ENCODE data around the gene GSKIP. TPM values are rescaled to one million over a fixed set of nuclear protein-coding genes. Genes with fewer than 3 reads are reported as not detected.

GSKIP gene
- total RNA-seq, 1 donor from 2014 or later = 73.2 TPM

GRCh38 chr14:96383445-96383844 is 20.1 kb downstream of the GSKIP start:
- no peaks in the 10 kb centered on the region for H3K27me3 ChIP-seq
- Mint-ChIP-seq H3K36me3 (peaks cover 8% of the 10 kb centered on the region), H3K27ac (no peak overlapping the region), H3K27me3 (ENCODE audit: insufficient read depth, low read depth) (no peaks in the 10 kb centered on the region), H3K4me3 (no peak overlapping the region), H3K9me3 (no peaks in the 10 kb centered on the region), H3K4me1 (no peaks in the 10 kb centered on the region)
- H3K4me2 ChIP-seq = no peak overlapping the region
- peaks cover 19% of the 10 kb centered on the region for H3K79me2 ChIP-seq (ENCODE audit: low read depth)
- H3K36me3 ChIP-seq = peaks cover 10% of the 10 kb centered on the region
- H3K4me1 ChIP-seq = no peaks in the 10 kb centered on the region
- peaks cover 10% of the 10 kb centered on the region for H4K20me1 ChIP-seq (ENCODE audit: low read depth)
- DNase-seq (ENCODE audit: low spot score) = no peak
- TF ChIP-seq EZH2 (IDR thresholded peaks at IDR 0.05) (no peak), CTCF (IDR thresholded peaks at IDR 0.05) (no peak), EZH2phosphoT487 (IDR thresholded peaks at IDR 0.05) (no peak)
- no peak overlapping the region for H3K9ac ChIP-seq
- H3K9me3 ChIP-seq (ENCODE audit: low read depth) = no peaks in the 10 kb centered on the region
- no peak overlapping the region for H3K27ac ChIP-seq
- no peak overlapping the region for H3K4me3 ChIP-seq
- peaks cover 2% of the 10 kb centered on the region for H3F3A ChIP-seq (ENCODE audit: low read depth)
- no peak overlapping the region for H2AFZ ChIP-seq (replicated peaks)

GRCh38 chr14:96384053-96384452 is 20.7 kb downstream of the GSKIP start:
- Histone ChIP-seq H3K9ac (no peak overlapping the region), H4K20me1 (ENCODE audit: low read depth) (peaks cover 5% of the 10 kb centered on the region), H3K36me3 (peaks cover 10% of the 10 kb centered on the region), H3K4me3 (no peak overlapping the region), H3K9me3 (ENCODE audit: low read depth) (no peaks in the 10 kb centered on the region), H3K79me2 (ENCODE audit: low read depth) (peaks cover 19% of the 10 kb centered on the region), H3K4me1 (no peaks in the 10 kb centered on the region), H3F3A (ENCODE audit: low read depth) (peaks cover 2% of the 10 kb centered on the region), H3K27ac (no peak overlapping the region), H2AFZ (replicated peaks) (no peak overlapping the region), H3K27me3 (peaks cover under 1% of the 10 kb centered on the region), H3K4me2 (no peak overlapping the region)
- H3K27me3 Mint-ChIP-seq (ENCODE audit: insufficient read depth, low read depth) = no peaks in the 10 kb centered on the region
- H3K27ac Mint-ChIP-seq = no peak overlapping the region
- no peak overlapping the region for H3K4me3 Mint-ChIP-seq
- DNase-seq (ENCODE audit: low spot score) = no peak
- no peaks in the 10 kb centered on the region for H3K9me3 Mint-ChIP-seq
- TF ChIP-seq CTCF (IDR thresholded peaks at IDR 0.05) = no peak
- no peak for TF ChIP-seq EZH2 (IDR thresholded peaks at IDR 0.05)
- H3K4me1 Mint-ChIP-seq = no peaks in the 10 kb centered on the region
- peaks cover 8% of the 10 kb centered on the region for H3K36me3 Mint-ChIP-seq

- H3K27ac ChIP-seq = no peak overlapping the region
These were observed 21.4 kb downstream of the GSKIP start for GRCh38 chr14:96384740-96385139.

More at GRCh38 chr14:96384740-96385139, 21.4 kb downstream of the GSKIP start:
- no peaks in the 10 kb centered on the region for H4K20me1 ChIP-seq (ENCODE audit: low read depth)
- H3K4me2 ChIP-seq = no peak overlapping the region
- Mint-ChIP-seq H3K4me1 (no peaks in the 10 kb centered on the region), H3K4me3 (no peak overlapping the region), H3K36me3 (peaks cover 8% of the 10 kb centered on the region), H3K27me3 (ENCODE audit: insufficient read depth, low read depth) (no peaks in the 10 kb centered on the region), H3K9me3 (no peaks in the 10 kb centered on the region), H3K27ac (no peak overlapping the region)
- H2AFZ ChIP-seq (replicated peaks) = no peak overlapping the region
- H3K36me3 ChIP-seq = peaks cover 10% of the 10 kb centered on the region
- no peak overlapping the region for H3K9ac ChIP-seq
- no peaks in the 10 kb centered on the region for H3K4me1 ChIP-seq
- TF ChIP-seq CTCF (IDR thresholded peaks at IDR 0.05) = no peak
- TF ChIP-seq EZH2 (IDR thresholded peaks at IDR 0.05) = no peak
- no peak for TF ChIP-seq EZH2phosphoT487 (IDR thresholded peaks at IDR 0.05)
- peaks cover 12% of the 10 kb centered on the region for H3K79me2 ChIP-seq (ENCODE audit: low read depth)
- peaks cover 2% of the 10 kb centered on the region for H3F3A ChIP-seq (ENCODE audit: low read depth)
- no peak overlapping the region for H3K4me3 ChIP-seq
- H3K27me3 ChIP-seq = peaks cover 7% of the 10 kb centered on the region
- no peak for DNase-seq (ENCODE audit: low spot score)
- H3K9me3 ChIP-seq (ENCODE audit: low read depth) = no peaks in the 10 kb centered on the region

Data from neural progenitor cell (in vitro differentiated cells).